HG03469 (cell line): ENCODE measurements around the gene SPX.

ENCODE experiments used
- ATAC-seq: cut with Tn5 transposase; IDR thresholded peaks from one replicate; pipeline ENCODE4 v1.9.1; 2021; ENCODE audit warnings: mild to moderate bottlenecking, moderate library complexity, moderate number of reproducible peaks; ENCODE audit not compliant: unreplicated experiment

Gene SPX

GRCh38 chr12:21526053-21526452 lies at the start of gene SPX:
SPX (plus strand) TSS chr12:21526296; CDS start chr12:21526473, 177 bp downstream.
- ATAC-seq: no peak

DNA sequence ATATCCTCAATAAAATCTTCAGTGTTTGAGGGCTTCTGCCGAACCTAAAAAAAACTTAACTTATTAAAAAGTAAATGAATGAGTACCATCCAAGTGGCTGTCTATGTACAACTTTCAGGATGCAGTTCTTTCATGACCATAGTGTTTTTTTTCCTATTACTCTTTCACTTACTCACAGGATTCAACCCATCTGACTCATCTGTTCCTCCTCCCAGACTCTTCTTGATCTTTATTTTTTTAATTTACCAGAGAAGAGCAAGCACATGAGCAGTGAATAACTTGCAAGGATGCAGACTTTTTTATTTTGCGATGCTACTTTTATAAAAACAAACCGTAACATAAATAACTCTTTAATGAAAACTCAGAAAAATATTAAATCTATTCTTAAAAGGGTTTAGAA lies 49.1 kb upstream of the SPX start:
- ATAC-seq: no peak

DNA sequence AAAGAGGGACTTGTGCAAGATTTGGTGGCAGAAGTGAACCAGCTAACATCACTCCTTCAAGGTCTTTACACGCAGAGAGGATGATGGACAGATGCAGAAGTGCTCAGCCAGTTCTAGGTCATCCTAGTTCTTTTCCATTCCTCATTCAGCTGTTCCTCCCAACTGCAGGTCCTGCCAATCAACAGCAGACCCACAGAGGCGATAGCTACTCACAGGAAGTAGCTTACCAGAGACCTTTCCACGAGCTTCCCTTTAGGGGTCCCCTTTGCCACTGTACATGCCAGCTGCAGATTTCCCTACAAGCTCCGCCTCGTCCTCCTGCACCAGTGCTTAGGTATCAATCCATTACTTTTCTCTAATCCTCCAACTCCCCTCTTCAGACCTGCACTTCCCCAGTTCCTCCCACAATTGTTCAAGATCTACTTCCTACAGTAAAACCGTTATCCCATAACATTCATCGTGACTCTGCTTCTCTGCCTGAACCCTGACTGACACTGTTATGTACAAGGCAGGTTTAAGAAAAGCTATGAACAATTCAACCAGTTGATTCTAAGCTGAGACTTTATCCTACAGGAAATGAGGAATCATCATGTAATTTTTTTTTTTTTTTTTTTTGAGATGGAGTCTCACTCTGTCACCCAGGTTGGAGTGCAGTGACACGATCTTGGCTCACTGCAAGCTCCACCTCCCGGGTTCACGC lies 47.2 kb upstream of the SPX start:
- no peak for ATAC-seq

- ATAC-seq: no peak
Measured at GRCh38 chr12:21483531-21483930, 42.6 kb upstream of the SPX start.

DNA sequence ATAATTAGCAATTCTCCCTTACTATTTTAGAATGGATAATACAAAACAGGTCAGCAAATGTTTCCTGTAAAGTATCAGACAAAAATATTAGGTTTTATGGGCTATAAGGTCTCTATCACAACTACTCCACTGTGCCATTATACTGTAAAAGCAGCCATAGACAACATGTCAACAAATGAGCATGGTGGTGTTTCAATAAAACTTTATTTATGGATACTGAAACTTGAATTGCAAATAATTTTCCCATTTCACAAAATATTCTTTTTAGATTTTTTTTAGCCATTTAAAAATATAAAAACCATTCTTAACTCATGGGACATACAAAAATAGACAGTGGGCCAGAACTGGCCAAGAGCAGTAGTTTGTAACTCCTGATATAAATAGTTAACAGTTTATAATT lies 40.1 kb upstream of the SPX start:
- ATAC-seq: no peak

DNA sequence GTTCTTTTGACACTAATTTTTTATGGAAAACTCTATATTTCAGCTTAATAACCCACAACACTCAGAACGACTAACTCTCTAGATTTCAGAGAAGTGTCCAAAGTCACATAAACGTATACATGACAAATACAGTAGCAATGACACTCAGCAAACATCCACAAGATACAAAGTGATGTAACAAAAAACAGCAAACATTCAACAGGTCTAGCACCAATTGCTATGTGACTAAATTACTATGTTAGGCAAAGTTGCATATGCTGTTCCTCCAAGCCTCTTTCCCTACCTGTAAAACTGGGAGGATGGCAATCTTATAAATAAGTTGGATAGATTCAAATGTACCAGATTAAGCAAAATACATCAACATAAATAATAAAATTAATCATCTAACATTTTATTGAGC lies 26.3 kb upstream of the SPX start:
- ATAC-seq: no peak

GRCh38 chr12:21500786-21501257 lies 25.3 kb upstream of the SPX start:
- ATAC-seq: no peak

GRCh38 chr12:21501258-21502163 lies 24.6 kb upstream of the SPX start, which contains the start of the genes GOLT1B and RECQL:
GOLT1B (plus strand) TSS chr12:21501789; CDS start chr12:21501924, 135 bp downstream.
RECQL (minus strand) TSS chr12:21501635; CDS start chr12:21499570, 2,065 bp downstream.
- peak; percentile 99 for ATAC-seq

DNA sequence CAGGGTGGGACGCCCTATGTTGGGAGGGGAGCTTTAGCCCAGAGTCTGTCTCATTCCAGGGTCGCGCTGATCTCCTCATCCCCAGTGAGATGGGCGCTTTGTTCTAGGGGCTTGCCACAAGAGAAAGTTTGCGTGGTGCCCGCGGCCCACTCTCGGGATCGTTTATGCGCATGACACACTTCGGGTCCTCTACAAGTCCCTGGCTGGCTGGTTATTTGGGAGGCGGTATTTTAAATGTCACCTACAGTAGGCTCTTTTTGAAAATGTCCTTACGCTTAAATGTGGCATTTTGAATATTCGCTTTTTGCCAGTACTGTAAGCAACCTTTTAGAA lies 24.0 kb upstream of the SPX start:
- ATAC-seq: peak; percentile 0

GRCh38 chr12:21502872-21503271 lies 23.2 kb upstream of the SPX start:
- ATAC-seq: no peak

DNA sequence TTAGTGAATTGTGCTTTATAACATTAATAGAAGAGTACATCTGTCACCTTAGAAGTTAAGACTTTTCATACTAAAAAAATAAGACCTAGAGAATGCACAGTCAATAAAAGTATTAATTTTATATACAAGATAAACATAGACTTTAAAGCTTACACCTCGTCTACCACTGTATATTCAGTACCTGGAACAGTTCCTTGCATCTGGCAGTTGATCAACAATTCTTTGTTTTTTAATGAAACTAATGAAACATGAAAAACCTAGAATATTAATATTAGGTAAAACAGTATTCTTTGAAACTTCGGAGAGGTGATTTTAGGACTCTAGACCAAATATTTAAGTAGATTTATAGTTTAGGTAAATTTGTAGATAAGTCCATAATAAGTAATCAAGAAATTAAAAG lies 20.2 kb upstream of the SPX start:
- ATAC-seq: no peak

GRCh38 chr12:21507849-21508248 lies 18.2 kb upstream of the SPX start:
- ATAC-seq: no peak

GRCh38 chr12:21509768-21510167 lies 16.3 kb upstream of the SPX start:
- peak; percentile 93 for ATAC-seq

- ATAC-seq: no peak
Measured at GRCh38 chr12:21516281-21516680, 9.8 kb upstream of the SPX start.

DNA sequence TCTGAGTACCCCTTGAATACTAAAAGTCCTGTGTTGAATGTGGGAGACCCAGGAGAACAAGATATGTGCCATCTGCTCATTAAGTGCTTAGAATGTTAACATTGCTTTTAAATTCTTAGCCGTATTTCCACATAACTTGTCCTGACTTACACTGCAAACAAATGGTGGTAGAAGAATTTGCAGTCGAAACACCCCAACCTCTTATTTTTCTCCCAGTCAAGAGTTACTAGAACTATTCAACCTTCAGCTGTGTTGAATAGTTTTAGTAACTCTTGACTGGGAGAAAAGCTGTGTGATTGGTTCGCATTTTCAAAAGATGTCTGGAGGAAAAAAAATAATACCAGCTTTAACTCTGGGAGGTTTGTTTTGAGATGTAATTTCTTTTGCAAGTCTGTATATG lies 7.6 kb upstream of the SPX start:
- ATAC-seq: no peak

DNA sequence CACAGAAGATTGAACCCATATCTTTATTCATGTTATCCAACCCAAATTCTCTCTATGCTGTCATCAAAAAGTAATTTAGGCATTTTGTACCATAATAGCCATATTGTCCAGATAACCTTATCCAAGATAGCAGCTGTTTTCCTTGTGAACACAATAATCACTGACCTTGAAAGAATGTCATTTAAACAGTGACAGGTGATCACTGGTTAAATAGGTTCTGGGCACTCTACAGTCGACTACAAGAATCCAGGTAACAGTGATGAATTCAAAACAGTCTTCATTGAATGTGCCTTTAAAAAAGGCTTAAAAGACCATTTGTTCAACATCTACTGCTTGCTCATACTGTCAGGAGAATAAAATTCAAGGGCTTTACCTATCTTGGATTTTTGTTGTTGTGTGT lies 4.6 kb upstream of the SPX start:
- no peak for ATAC-seq

GRCh38 chr12:21523148-21523547 lies 2.9 kb upstream of the SPX start:
- no peak for ATAC-seq

DNA sequence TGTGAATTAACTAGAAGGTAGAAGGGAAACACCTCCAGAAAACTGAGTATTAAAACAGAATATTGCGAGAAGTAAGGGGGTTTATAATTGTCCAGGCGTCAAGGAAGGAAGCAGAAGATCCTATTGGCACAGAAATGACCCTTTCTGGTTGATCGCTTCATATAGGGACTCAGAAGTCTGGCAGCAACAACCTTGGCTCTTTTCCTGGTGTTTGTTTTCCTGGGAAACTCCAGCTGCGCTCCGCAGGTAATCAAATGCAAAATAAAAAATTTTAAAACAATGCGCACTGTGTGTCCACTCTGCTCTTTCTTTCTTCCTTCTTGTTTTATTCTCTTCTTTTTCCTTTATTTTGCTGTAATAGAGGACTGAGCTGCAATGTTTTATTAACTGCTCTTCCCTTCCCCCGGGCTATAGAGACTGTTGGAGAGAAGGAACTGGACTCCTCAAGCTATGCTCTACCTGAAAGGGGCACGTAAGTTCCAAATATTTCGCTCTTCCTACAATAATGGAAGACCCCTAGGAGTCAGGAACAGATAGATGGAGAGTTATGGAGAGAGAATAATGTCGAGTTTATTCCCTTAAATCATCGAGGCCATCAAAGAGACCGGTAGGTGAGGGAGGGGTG lies 737 bp downstream of the SPX start:
- no peak for ATAC-seq

GRCh38 chr12:21527451-21528180 lies 1.5 kb downstream of the SPX start:
- ATAC-seq: peak; percentile 97

DNA sequence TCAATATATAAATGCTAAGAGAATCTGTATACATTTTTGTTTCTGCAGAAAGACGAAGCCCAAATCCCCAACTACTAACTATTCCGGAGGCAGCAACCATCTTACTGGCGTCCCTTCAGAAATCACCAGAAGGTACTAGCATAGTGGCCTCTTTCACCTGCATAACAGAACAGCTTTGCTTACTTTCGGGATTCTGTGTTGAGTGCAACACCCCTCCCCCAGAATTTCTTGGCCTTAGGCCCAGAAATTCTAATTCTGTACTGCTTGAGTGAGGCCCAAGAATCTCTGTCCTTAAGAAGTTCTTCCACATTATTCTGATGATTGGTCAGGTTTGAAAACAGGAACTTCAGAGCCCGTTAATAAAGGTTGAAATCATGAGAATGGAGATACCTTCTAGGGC lies 2.9 kb downstream of the SPX start:
- ATAC-seq: no peak

- no peak for ATAC-seq
Measured at GRCh38 chr12:21529456-21529855, 3.4 kb downstream of the SPX start.
